ENCODE results near the gene SKOR2.

DNA sequence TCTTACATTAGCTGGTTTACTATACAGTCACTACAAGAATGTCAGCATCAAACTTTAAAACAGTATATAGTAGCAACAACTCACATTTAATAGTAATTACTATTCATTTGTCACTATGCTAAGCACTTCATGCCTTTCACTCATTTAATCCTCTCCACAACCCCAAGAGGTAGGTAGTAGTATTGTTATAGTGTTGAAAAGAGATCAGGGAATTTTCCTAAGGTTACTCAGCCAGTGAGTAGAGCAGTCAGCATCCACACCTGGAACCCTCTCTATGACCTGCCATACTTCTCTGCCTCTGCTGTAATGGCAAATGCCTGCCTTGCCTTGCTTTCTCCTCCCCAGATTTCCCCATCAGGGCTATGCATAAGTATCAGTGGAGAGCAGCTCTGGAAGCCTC is 24.8 kb downstream of the SKOR2 start:
- TF ChIP-seq, protein P1, sequence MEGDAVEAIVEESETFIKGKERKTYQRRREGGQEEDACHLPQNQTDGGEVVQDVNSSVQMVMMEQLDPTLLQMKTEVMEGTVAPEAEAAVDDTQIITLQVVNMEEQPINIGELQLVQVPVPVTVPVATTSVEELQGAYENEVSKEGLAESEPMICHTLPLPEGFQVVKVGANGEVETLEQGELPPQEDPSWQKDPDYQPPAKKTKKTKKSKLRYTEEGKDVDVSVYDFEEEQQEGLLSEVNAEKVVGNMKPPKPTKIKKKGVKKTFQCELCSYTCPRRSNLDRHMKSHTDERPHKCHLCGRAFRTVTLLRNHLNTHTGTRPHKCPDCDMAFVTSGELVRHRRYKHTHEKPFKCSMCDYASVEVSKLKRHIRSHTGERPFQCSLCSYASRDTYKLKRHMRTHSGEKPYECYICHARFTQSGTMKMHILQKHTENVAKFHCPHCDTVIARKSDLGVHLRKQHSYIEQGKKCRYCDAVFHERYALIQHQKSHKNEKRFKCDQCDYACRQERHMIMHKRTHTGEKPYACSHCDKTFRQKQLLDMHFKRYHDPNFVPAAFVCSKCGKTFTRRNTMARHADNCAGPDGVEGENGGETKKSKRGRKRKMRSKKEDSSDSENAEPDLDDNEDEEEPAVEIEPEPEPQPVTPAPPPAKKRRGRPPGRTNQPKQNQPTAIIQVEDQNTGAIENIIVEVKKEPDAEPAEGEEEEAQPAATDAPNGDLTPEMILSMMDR (IDR thresholded peaks at IDR 0.05 in 8 of 11, conservative IDR thresholded peaks at IDR 0.05 in 3 of 11): no peak
- no peak for TF ChIP-seq POLR2AphosphoS5 (IDR thresholded peaks at IDR 0.05)

All from spleen (tissue), 7 donors.